Natural killer cell treated with Interleukin-12 subunit alpha and Interleukin-12 subunit beta and Interleukin-15 and Interleukin-18, amount 100 ng/mL, for 72 hours (primary cell): Measurements from ENCODE around the gene OSBPL6. TPM values are rescaled to one million over a fixed set of nuclear protein-coding genes. Genes with fewer than 3 reads are reported as not detected.
A peak's percentile ranks its signal among the peaks of the same experiment; 100 is the strongest.

Experiments used
- ATAC-seq, 2 donors: fragments of 150-1000 bp; cut with Tn5 transposase in 1 of 2; sonication (Bioruptor Pico), chemical (Tn5 transposase) in 1 of 2; 2 replicates each; pipeline ENCODE4 v1.10.0; 2021
- DNase-seq: peaks from one replicate; pipeline ENCODE4 v3.0.0; 2022; ENCODE audit warnings: low spot score
- H3K27ac Mint-ChIP-seq, 2 donors: 1 replicate in 1 of 2; 2 replicates in 1 of 2; pipeline ENCODE4 v1.8.0; 2022; ENCODE audit warnings: mixed read lengths in 2 of 2, mild to moderate bottlenecking in 1 of 2, moderate library complexity in 1 of 2
- H3K27me3 Mint-ChIP-seq, 2 donors: 1 replicate in 1 of 2; 2 replicates in 1 of 2; pipeline ENCODE4 v1.8.0; 2022; ENCODE audit warnings: mixed read lengths in 2 of 2
- H3K36me3 Mint-ChIP-seq: one replicate; pipeline ENCODE4 v1.8.0; 2022; ENCODE audit warnings: mixed read lengths
- H3K4me1 Mint-ChIP-seq, 2 donors: 1 replicate in 1 of 2; 2 replicates in 1 of 2; pipeline ENCODE4 v1.8.0; 2022; ENCODE audit warnings: low read depth in 2 of 2, mixed read lengths in 2 of 2, mild to moderate bottlenecking in 1 of 2
- H3K4me3 Mint-ChIP-seq: one replicate; pipeline ENCODE4 v1.8.0; 2022; ENCODE audit warnings: mixed read lengths
- H3K9me3 Mint-ChIP-seq: 2 replicates; pipeline ENCODE4 v1.8.0; 2022; ENCODE audit warnings: mixed read lengths
- total RNA-seq, 2 donors: library from RNA; stranded (reverse); gene quantifications; one replicate each; pipeline ENCODE4 v1.2.3, GENCODE V29; 2022

OSBPL6 gene
- total RNA-seq, 2 donors from 2014 or later = 0.33 to 0.42 TPM

- Mint-ChIP-seq H3K36me3 (peaks cover 7% of the 10 kb centered on the region), H3K27me3 (peaks cover 12 to 22% of the 10 kb centered on the region in 2 donors), H3K4me1 (no peaks in the 10 kb centered on the region), H3K4me3 (no peak overlapping the region), H3K9me3 (peaks cover 9% of the 10 kb centered on the region), H3K27ac (no peak overlapping the region)
- DNase-seq = no peak
- ATAC-seq = no peak
Measured at GRCh38 chr2:178359192-178359912, 165.0 kb downstream of the OSBPL6 start.

GRCh38 chr2:178361588-178361987, 167.3 kb downstream of the OSBPL6 start:
- Mint-ChIP-seq H3K9me3 (peaks cover 6% of the 10 kb centered on the region), H3K27me3 (peaks cover 10 to 11% of the 10 kb centered on the region in 2 donors), H3K4me1 (no peaks in the 10 kb centered on the region), H3K27ac (no peak overlapping the region), H3K36me3 (peaks cover under 1% of the 10 kb centered on the region), H3K4me3 (no peak overlapping the region)
- ATAC-seq = no peak
- DNase-seq = no peak

- no peak overlapping the region for H3K4me3 Mint-ChIP-seq
- H3K9me3 Mint-ChIP-seq = no peaks in the 10 kb centered on the region
- H3K36me3 Mint-ChIP-seq = no peaks in the 10 kb centered on the region
- ATAC-seq (no peak), DNase-seq (no peak)
- H3K27me3 Mint-ChIP-seq = peaks cover 9 to 13% of the 10 kb centered on the region in 2 donors
- H3K4me1 Mint-ChIP-seq = no peaks in the 10 kb centered on the region
- no peak overlapping the region for H3K27ac Mint-ChIP-seq
Measured at GRCh38 chr2:178363252-178363651, 168.9 kb downstream of the OSBPL6 start.

GRCh38 chr2:178365116-178365515, 170.8 kb downstream of the OSBPL6 start:
- Mint-ChIP-seq H3K4me1 (no peaks in the 10 kb centered on the region), H3K27me3 (peaks cover 9 to 13% of the 10 kb centered on the region in 2 donors), H3K4me3 (no peak overlapping the region), H3K36me3 (no peaks in the 10 kb centered on the region), H3K9me3 (no peaks in the 10 kb centered on the region), H3K27ac (no peak overlapping the region)
- DNase-seq (no peak), ATAC-seq (no peak)

- no peaks in the 10 kb centered on the region for H3K9me3 Mint-ChIP-seq
- no peak overlapping the region for H3K4me3 Mint-ChIP-seq
- H3K36me3 Mint-ChIP-seq = no peaks in the 10 kb centered on the region
- DNase-seq = no peak
- no peak overlapping the region for H3K27ac Mint-ChIP-seq
- no peak for ATAC-seq
- H3K4me1 Mint-ChIP-seq = no peaks in the 10 kb centered on the region
- peaks cover 13 to 19% of the 10 kb centered on the region in 2 donors for H3K27me3 Mint-ChIP-seq
Measured at GRCh38 chr2:178366412-178366811, 172.1 kb downstream of the OSBPL6 start.

GRCh38 chr2:178367344-178367743, 173.0 kb downstream of the OSBPL6 start:
- ATAC-seq (no peak), DNase-seq (no peak)
- Mint-ChIP-seq H3K4me1 (no peaks in the 10 kb centered on the region), H3K27me3 (peaks cover 13 to 19% of the 10 kb centered on the region in 2 donors), H3K36me3 (no peaks in the 10 kb centered on the region), H3K27ac (no peak overlapping the region), H3K9me3 (no peaks in the 10 kb centered on the region), H3K4me3 (no peak overlapping the region)

- no peak overlapping the region for H3K27ac Mint-ChIP-seq
- DNase-seq (no peak), ATAC-seq (no peak)
- H3K9me3 Mint-ChIP-seq = no peaks in the 10 kb centered on the region
- H3K27me3 Mint-ChIP-seq = peaks cover 15 to 42% of the 10 kb centered on the region in 2 donors
- no peak overlapping the region for H3K4me3 Mint-ChIP-seq
- no peaks in the 10 kb centered on the region for H3K36me3 Mint-ChIP-seq
- H3K4me1 Mint-ChIP-seq = no peaks in the 10 kb centered on the region
Measured at GRCh38 chr2:178374865-178375264, 180.6 kb downstream of the OSBPL6 start.

- Mint-ChIP-seq H3K36me3 (no peaks in the 10 kb centered on the region), H3K4me3 (no peak overlapping the region), H3K9me3 (no peaks in the 10 kb centered on the region), H3K4me1 (no peaks in the 10 kb centered on the region), H3K27me3 (peaks cover 18 to 33% of the 10 kb centered on the region in 2 donors), H3K27ac (no peak overlapping the region)
- ATAC-seq (peak in 1 of 2 donors; percentile 28), DNase-seq (no peak)
Measured at GRCh38 chr2:178377046-178377445, 182.7 kb downstream of the OSBPL6 start.

GRCh38 chr2:178379162-178380004, 185.1 kb downstream of the OSBPL6 start:
- DNase-seq = no peak
- Mint-ChIP-seq H3K9me3 (no peaks in the 10 kb centered on the region), H3K27ac (no peak overlapping the region), H3K4me3 (no peak overlapping the region), H3K36me3 (no peaks in the 10 kb centered on the region), H3K4me1 (no peaks in the 10 kb centered on the region), H3K27me3 (peaks cover 20 to 25% of the 10 kb centered on the region in 2 donors)
- no peak for ATAC-seq

GRCh38 chr2:178380763-178381162, 186.5 kb downstream of the OSBPL6 start:
- H3K4me1 Mint-ChIP-seq = no peaks in the 10 kb centered on the region
- H3K9me3 Mint-ChIP-seq = no peaks in the 10 kb centered on the region
- H3K27me3 Mint-ChIP-seq = peaks cover 17 to 22% of the 10 kb centered on the region in 2 donors
- no peaks in the 10 kb centered on the region for H3K36me3 Mint-ChIP-seq
- H3K4me3 Mint-ChIP-seq = no peak overlapping the region
- no peak for ATAC-seq
- H3K27ac Mint-ChIP-seq = no peak overlapping the region
- DNase-seq = no peak

GRCh38 chr2:178383718-178384117, 189.4 kb downstream of the OSBPL6 start:
- no peak for ATAC-seq
- H3K27ac Mint-ChIP-seq = no peak overlapping the region
- peaks cover 12 to 15% of the 10 kb centered on the region in 2 donors for H3K27me3 Mint-ChIP-seq
- no peak for DNase-seq
- no peaks in the 10 kb centered on the region for H3K9me3 Mint-ChIP-seq
- no peaks in the 10 kb centered on the region for H3K4me1 Mint-ChIP-seq
- H3K4me3 Mint-ChIP-seq = no peak overlapping the region
- H3K36me3 Mint-ChIP-seq = no peaks in the 10 kb centered on the region

GRCh38 chr2:178385595-178386148, 191.4 kb downstream of the OSBPL6 start:
- no peak for DNase-seq

GRCh38 chr2:178386986-178387597, 192.8 kb downstream of the OSBPL6 start:
- ATAC-seq = no peak
- no peak for DNase-seq
- no peak overlapping the region for H3K27ac Mint-ChIP-seq
- H3K4me1 Mint-ChIP-seq = no peaks in the 10 kb centered on the region
- H3K4me3 Mint-ChIP-seq = no peak overlapping the region
- H3K36me3 Mint-ChIP-seq = no peaks in the 10 kb centered on the region
- peaks cover 6 to 13% of the 10 kb centered on the region in 2 donors for H3K27me3 Mint-ChIP-seq
- no peaks in the 10 kb centered on the region for H3K9me3 Mint-ChIP-seq

More at GRCh38 chr2:178385595-178386148, 191.4 kb downstream of the OSBPL6 start:
- Mint-ChIP-seq H3K27me3 (peaks cover 6 to 14% of the 10 kb centered on the region in 2 donors), H3K4me1 (no peaks in the 10 kb centered on the region), H3K9me3 (no peaks in the 10 kb centered on the region), H3K27ac (no peak overlapping the region), H3K4me3 (no peak overlapping the region), H3K36me3 (no peaks in the 10 kb centered on the region)
- no peak for ATAC-seq
